Activated T-helper 2 cell treated with anti-CD3 and anti-CD28 coated beads, Interferon-gamma antibody, Interleukin-2, Interleukin-4, amounts not matched to agents 10 μg/mL and 5 μg/mL and 100 μg/mL, durations not matched to agents 14 hours and 24 hours and 36 hours (primary cell): ENCODE results near the gene NLRP12. TPM values are rescaled to one million over a fixed set of nuclear protein-coding genes. Genes with fewer than 3 reads are reported as not detected.
"Not testable (repeated sequence)": the region's sequence is repeated elsewhere in the genome, so short reads cannot be mapped to it uniquely, and the experiment has no call there.

Source experiments
- DNase-seq: peaks from one replicate; pipeline ENCODE4 v3.0.0; 2021; ENCODE audit warnings: low spot score
- H3K27ac Mint-ChIP-seq: one replicate; pipeline ENCODE4 v1.8.0; 2021; ENCODE audit warnings: mixed read lengths
- H3K27me3 Mint-ChIP-seq: one replicate; pipeline ENCODE4 v1.8.0; 2021; ENCODE audit warnings: low read depth, mixed read lengths
- H3K36me3 Mint-ChIP-seq: one replicate; pipeline ENCODE4 v1.8.0; 2021; ENCODE audit warnings: low read depth, mixed read lengths
- H3K4me1 Mint-ChIP-seq: one replicate; pipeline ENCODE4 v1.8.0; 2021; ENCODE audit warnings: low read depth, mixed read lengths
- H3K4me3 Mint-ChIP-seq: one replicate; pipeline ENCODE4 v1.8.0; 2021; ENCODE audit warnings: low read depth, mild to moderate bottlenecking, moderate library complexity, mixed read lengths
- H3K9me3 Mint-ChIP-seq: one replicate; pipeline ENCODE4 v1.8.0; 2021; ENCODE audit warnings: mixed read lengths
- intact Hi-C: fragments of 100-400 bp; cut with micrococcal nuclease; formaldehyde crosslinking; loops from one replicate; pipeline ENCODE4 v1.15.1; 2023
- total RNA-seq: library from RNA; stranded (reverse); gene quantifications from 2 replicates; pipeline ENCODE4 v1.2.3, GENCODE V29; 2022

NLRP12 gene
- total RNA-seq, 1 donor from 2014 or later: not detected

DNA sequence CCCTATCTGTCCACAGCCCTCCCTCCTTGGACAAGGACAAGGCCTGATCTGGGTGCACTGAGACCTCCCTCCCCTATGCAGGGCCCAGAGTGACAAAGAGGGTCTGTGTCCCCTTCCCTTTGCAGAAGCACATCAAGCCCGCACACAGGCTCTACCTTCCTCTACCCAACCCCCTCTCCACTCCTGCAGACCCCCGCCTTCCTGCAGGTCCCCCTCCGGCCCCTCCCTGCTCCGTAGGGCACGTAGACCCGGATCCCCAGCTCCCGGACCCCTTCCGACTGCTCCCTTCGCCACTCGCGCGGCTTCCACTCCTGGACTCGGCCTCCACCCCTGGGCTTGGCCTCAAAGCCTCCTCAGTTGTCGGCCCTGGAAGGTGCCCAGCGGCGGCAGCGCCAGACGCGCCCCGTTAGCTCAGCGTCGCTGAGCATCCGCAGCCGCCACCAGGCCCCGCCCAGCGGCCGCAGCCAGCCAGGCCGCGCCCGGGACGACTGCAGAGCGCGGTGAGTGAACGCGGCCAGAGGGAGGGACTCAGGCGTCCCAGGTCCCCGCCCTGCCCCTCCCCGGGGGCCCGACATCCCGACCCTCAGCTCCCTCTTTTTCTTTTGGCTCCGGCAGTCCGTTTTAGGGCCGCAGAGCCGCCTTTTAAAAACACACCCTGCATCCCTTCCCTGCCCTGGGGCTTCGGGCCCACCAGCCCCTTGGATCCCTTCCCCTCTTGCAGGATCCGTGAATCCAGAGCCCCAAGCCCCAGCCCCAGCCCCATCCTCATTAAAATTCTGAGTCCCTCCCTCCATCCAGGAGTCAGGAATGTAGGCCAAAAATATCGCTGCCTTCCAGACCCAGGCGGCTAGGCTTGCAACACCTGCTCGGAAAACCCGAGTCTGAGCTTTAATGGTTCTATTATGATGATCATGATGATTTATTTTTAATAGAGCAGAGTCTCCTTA is 42.1 kb upstream of the NLRP12 start:
- peak; percentile 75 for DNase-seq
- no peaks in the 10 kb centered on the region for H3K9me3 Mint-ChIP-seq
- H3K4me1 Mint-ChIP-seq: peaks cover 23% of the 10 kb centered on the region
- intact Hi-C loops: loop anchor here (1.0 to 5.0 kb wide), 6 partner anchors 12 to 1679 kb away; partner anchors contain the start of genes LENG9, NDUFA3, OSCAR and TSEN34
- peak overlapping the region; percentile 98 for H3K4me3 Mint-ChIP-seq
- H3K27me3 Mint-ChIP-seq: no peaks in the 10 kb centered on the region
- peaks cover 7% of the 10 kb centered on the region for H3K36me3 Mint-ChIP-seq
- H3K27ac Mint-ChIP-seq: peak overlapping the region; percentile 98

DNA sequence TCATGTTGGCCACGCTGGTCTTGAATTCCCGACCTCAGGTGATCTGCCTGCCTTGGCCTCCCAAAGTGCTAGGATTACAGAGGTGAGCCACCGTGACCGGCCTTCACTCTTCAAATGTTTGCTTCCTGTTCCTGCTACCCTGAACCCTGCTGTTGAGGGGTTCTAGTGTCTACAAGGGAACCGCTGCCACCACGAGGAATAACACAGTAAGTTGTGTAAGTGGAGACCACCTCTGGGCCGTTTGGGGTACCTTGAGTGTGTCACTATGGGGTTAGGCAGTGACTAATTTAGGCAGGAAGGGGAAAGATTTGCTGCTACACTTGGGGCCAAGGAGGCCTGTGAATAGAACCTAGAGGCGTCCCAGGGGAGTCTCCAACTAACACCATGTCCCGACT is 41.4 kb upstream of the NLRP12 start:
- peaks cover 3% of the 10 kb centered on the region for H3K36me3 Mint-ChIP-seq
- no peak for DNase-seq
- peaks cover 19% of the 10 kb centered on the region for H3K4me1 Mint-ChIP-seq
- peak overlapping the region; percentile 83 for H3K4me3 Mint-ChIP-seq
- peak overlapping the region; percentile 55 for H3K27ac Mint-ChIP-seq
- intact Hi-C loops: loop anchor here (1.0 to 5.0 kb wide), 6 partner anchors 11 to 1678 kb away; partner anchors contain the start of genes LENG9, NDUFA3, OSCAR and TSEN34
- H3K9me3 Mint-ChIP-seq: no peaks in the 10 kb centered on the region
- no peaks in the 10 kb centered on the region for H3K27me3 Mint-ChIP-seq

- intact Hi-C loops: no loop called here
- H3K4me3 Mint-ChIP-seq: no peak overlapping the region
Measured at GRCh38 chr19:53864308-53864836, 40.3 kb upstream of the NLRP12 start.

GRCh38 chr19:53853707-53854106 is 29.6 kb upstream of the NLRP12 start:
- Mint-ChIP-seq H3K36me3 (no peaks in the 10 kb centered on the region), H3K27ac (no peak overlapping the region), H3K27me3 (peaks cover 17% of the 10 kb centered on the region), H3K4me3 (no peak overlapping the region), H3K9me3 (no peaks in the 10 kb centered on the region), H3K4me1 (peaks cover 15% of the 10 kb centered on the region)
- no peak for DNase-seq
- intact Hi-C loops: loop anchor here (1.0 to 2.0 kb wide), 2 partner anchors 12 to 29 kb away; partner anchors contain the start of gene PRKCG

More at GRCh38 chr19:53864308-53864836, 40.3 kb upstream of the NLRP12 start:
- no peaks in the 10 kb centered on the region for H3K27me3 Mint-ChIP-seq
- H3K36me3 Mint-ChIP-seq: no peaks in the 10 kb centered on the region
- DNase-seq: no peak
- H3K4me1 Mint-ChIP-seq: peaks cover 16% of the 10 kb centered on the region
- no peak overlapping the region for H3K27ac Mint-ChIP-seq
- H3K9me3 Mint-ChIP-seq: no peaks in the 10 kb centered on the region

DNA sequence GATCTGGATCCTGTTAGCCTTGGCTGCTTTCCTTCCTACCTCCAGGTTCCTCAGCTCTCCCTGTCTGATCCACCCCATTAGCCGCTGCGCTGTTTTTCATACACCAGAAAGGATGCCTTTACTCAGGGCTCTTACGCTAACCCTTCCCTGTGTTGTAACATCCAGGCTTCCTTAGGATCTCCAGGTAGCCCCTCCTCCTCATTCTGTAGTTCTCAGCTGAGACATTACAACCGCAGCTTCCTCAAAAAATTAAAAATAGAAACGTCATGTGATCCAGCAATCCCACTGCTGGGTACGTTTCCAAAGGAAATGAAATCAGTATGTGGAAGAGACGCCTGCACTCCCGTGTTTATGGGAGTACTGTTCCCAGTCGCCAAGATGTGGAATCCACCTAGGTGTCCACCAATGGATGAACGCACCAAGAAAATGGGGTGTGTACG is 25.1 kb upstream of the NLRP12 start:
- Mint-ChIP-seq H3K36me3 (no peaks in the 10 kb centered on the region), H3K27ac (no peak overlapping the region), H3K27me3 (peaks cover 20% of the 10 kb centered on the region), H3K4me3 (no peak overlapping the region), H3K4me1 (peaks cover 12% of the 10 kb centered on the region), H3K9me3 (no peaks in the 10 kb centered on the region)
- no peak for DNase-seq
- intact Hi-C loops: no loop called here

- Mint-ChIP-seq H3K4me1 (peaks cover 7% of the 10 kb centered on the region), H3K27me3 (peaks cover 20% of the 10 kb centered on the region), H3K27ac (no peak overlapping the region), H3K9me3 (no peaks in the 10 kb centered on the region), H3K36me3 (no peaks in the 10 kb centered on the region), H3K4me3 (no peak overlapping the region)
- DNase-seq: no peak
- intact Hi-C loops: no loop called here
Measured at GRCh38 chr19:53847555-53847954, 23.4 kb upstream of the NLRP12 start.

DNA sequence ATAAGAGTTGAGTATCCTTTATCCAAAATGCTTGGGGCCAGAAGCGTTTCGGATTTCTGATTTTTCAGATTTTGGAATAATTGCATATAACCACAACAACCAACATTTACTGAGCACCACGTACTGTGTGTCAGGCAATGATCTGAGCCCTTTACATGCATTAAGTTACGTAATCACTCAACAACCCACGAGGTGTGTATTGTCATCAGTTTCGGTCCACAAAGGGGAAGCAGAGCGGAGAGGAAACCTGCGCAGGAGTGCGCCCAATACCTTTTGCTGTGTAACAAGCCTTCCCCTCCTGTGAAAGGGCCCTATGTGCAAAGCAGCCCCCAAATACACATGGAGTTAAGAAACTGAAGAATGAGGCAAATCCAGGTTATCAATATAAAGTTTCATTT is 20.7 kb upstream of the NLRP12 start:
- no peaks in the 10 kb centered on the region for H3K36me3 Mint-ChIP-seq
- no peak overlapping the region for H3K27ac Mint-ChIP-seq
- intact Hi-C loops: no loop called here
- no peak overlapping the region for H3K4me3 Mint-ChIP-seq
- H3K27me3 Mint-ChIP-seq: peaks cover 15% of the 10 kb centered on the region
- peaks cover 5% of the 10 kb centered on the region for H3K4me1 Mint-ChIP-seq
- DNase-seq: no peak
- no peaks in the 10 kb centered on the region for H3K9me3 Mint-ChIP-seq

DNA sequence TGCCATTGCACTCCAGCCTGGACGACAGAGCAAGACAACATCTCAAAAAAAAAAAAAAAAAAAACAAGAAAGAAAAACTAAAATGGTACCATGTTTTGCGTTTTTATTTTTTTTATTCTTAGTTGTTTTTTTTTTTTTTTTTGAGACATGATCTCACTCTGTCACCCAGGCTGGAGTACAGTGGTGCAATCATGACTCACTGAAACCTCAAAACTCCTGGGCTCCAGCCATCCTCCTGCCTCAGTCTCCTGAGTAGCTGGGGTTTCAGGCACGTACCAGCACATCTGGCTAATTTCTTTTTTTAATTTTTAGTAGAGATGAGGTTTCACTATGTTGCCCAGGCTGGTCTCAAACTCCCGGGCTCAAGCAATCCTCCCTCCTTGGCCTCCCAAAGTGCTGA is 16.8 kb upstream of the NLRP12 start:
- H3K9me3 Mint-ChIP-seq, intact Hi-C loops, DNase-seq, H3K27me3 Mint-ChIP-seq, H3K27ac Mint-ChIP-seq, H3K4me1 Mint-ChIP-seq, H3K4me3 Mint-ChIP-seq, H3K36me3 Mint-ChIP-seq: not testable (repeated sequence)

DNA sequence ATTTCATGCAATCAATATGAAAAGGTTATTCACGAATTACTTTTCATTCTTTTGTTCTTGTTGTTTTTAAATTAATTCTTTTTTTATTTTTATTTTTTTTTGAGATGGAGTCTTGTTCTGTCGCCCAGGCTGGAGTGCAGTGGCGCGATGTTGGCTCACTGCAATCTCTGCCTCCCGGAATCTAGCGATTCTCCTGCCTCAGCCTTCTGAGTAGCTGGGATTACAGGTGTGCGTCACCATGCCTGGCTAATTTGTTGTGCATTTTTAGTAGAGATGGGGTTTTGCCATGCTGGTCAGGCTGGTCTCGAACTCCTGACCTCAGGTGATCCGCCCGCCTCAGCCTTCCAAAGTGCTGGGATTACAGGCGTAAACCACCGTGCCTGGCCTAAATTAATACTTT is 16.1 kb upstream of the NLRP12 start:
- H3K27me3 Mint-ChIP-seq, H3K36me3 Mint-ChIP-seq, H3K27ac Mint-ChIP-seq, H3K4me1 Mint-ChIP-seq, H3K4me3 Mint-ChIP-seq, DNase-seq, H3K9me3 Mint-ChIP-seq, intact Hi-C loops: not testable (repeated sequence)

- DNase-seq, H3K27me3 Mint-ChIP-seq, H3K9me3 Mint-ChIP-seq, H3K4me1 Mint-ChIP-seq, H3K27ac Mint-ChIP-seq, H3K4me3 Mint-ChIP-seq, H3K36me3 Mint-ChIP-seq, intact Hi-C loops: not testable (repeated sequence)
Measured at GRCh38 chr19:53838446-53838845, 14.3 kb upstream of the NLRP12 start.

GRCh38 chr19:53832861-53833260 is 8.7 kb upstream of the NLRP12 start:
- peaks cover 12% of the 10 kb centered on the region for H3K27me3 Mint-ChIP-seq

DNA sequence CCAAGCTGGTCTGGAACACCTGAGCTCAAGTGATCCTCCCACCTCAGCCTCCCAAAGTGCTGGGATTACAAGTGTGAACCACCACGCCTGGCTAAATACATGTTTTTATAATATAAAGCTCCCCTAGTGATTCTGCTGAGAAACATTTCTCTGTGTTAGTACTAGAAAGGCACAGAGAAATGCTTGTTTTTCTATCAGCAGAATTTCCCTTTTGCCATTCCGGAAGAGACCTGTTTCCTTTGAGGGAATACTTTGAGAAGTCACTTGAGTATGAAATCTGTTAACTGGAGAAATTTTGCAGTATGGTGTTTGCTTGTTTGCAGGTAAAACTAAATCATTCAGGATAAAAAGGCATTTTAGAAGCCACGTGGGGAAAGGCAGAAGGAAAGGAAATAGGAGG is 4.4 kb upstream of the NLRP12 start:
- intact Hi-C loops: no loop called here
- no peak overlapping the region for H3K4me3 Mint-ChIP-seq
- peaks cover 2% of the 10 kb centered on the region for H3K4me1 Mint-ChIP-seq
- peaks cover 15% of the 10 kb centered on the region for H3K27me3 Mint-ChIP-seq
- no peaks in the 10 kb centered on the region for H3K9me3 Mint-ChIP-seq
- H3K27ac Mint-ChIP-seq: no peak overlapping the region
- DNase-seq: no peak
- no peaks in the 10 kb centered on the region for H3K36me3 Mint-ChIP-seq

More at GRCh38 chr19:53832861-53833260, 8.7 kb upstream of the NLRP12 start:
- H3K4me3 Mint-ChIP-seq, H3K4me1 Mint-ChIP-seq, intact Hi-C loops, H3K9me3 Mint-ChIP-seq, H3K27ac Mint-ChIP-seq, DNase-seq, H3K36me3 Mint-ChIP-seq: not testable (repeated sequence)

GRCh38 chr19:53826876-53827275 is 2.8 kb upstream of the NLRP12 start:
- no peak for DNase-seq
- H3K9me3 Mint-ChIP-seq: no peaks in the 10 kb centered on the region
- no peak overlapping the region for H3K4me3 Mint-ChIP-seq
- H3K27ac Mint-ChIP-seq: no peak overlapping the region
- H3K27me3 Mint-ChIP-seq: peaks cover 8% of the 10 kb centered on the region
- intact Hi-C loops: no loop called here
- no peaks in the 10 kb centered on the region for H3K36me3 Mint-ChIP-seq
- peaks cover 2% of the 10 kb centered on the region for H3K4me1 Mint-ChIP-seq
